ENCODE data around the gene CFAP107. TPM values are rescaled to one million over a fixed set of nuclear protein-coding genes. Genes with fewer than 3 reads are reported as not detected.

CFAP107 gene
- total RNA-seq, 3 donors from 2014 or later: not detected

- no peak for TF ChIP-seq CTCF (IDR thresholded peaks at IDR 0.05)
Observed at GRCh38 chr1:12745126-12745991, 641 bp upstream of the CFAP107 start.

GRCh38 chr1:12748778-12749355, 2.9 kb downstream of the CFAP107 start:
- DNase-seq (no peak), ATAC-seq (no peak)
- Histone ChIP-seq H3K4me3 (no peak overlapping the region), H3K4me1 (ENCODE audit: low read depth) (no peaks in the 10 kb centered on the region), H3K36me3 (ENCODE audit: low read depth) (no peaks in the 10 kb centered on the region), H3K9me3 (peaks cover 18% of the 10 kb centered on the region)
- no peak for TF ChIP-seq CTCF (IDR thresholded peaks at IDR 0.05)
- intact Hi-C loops (cut with DNase I, micrococcal nuclease): no loop called here

More at GRCh38 chr1:12745126-12745991, 641 bp upstream of the CFAP107 start:
- DNase-seq (no peak), ATAC-seq (no peak)
- Histone ChIP-seq H3K4me1 (ENCODE audit: low read depth) (no peaks in the 10 kb centered on the region), H3K4me3 (no peak overlapping the region), H3K9me3 (peaks cover 18% of the 10 kb centered on the region), H3K36me3 (ENCODE audit: low read depth) (no peaks in the 10 kb centered on the region)
- intact Hi-C loops (cut with DNase I, micrococcal nuclease): no loop called here

GRCh38 chr1:12754738-12755137, 8.7 kb downstream of the CFAP107 start:
- Histone ChIP-seq H3K36me3 (ENCODE audit: low read depth) (no peaks in the 10 kb centered on the region), H3K9me3 (peaks cover 4% of the 10 kb centered on the region), H3K4me1 (ENCODE audit: low read depth) (no peaks in the 10 kb centered on the region), H3K4me3 (no peak overlapping the region)
- TF ChIP-seq CTCF (IDR thresholded peaks at IDR 0.05): no peak
- ATAC-seq (no peak), DNase-seq (no peak)
- intact Hi-C loops (cut with DNase I, micrococcal nuclease): no loop called here

- Histone ChIP-seq H3K36me3 (ENCODE audit: low read depth) (no peaks in the 10 kb centered on the region), H3K4me3 (no peak overlapping the region), H3K9me3 (no peaks in the 10 kb centered on the region), H3K4me1 (ENCODE audit: low read depth) (no peaks in the 10 kb centered on the region)
- ATAC-seq (no peak), DNase-seq (no peak)
- TF ChIP-seq CTCF (IDR thresholded peaks at IDR 0.05): no peak
- intact Hi-C loops (cut with DNase I, micrococcal nuclease): no loop called here
Observed at GRCh38 chr1:12756273-12756672, 10.3 kb downstream of the CFAP107 start.

GRCh38 chr1:12756768-12757413, 10.9 kb downstream of the CFAP107 start:
- H3K36me3 ChIP-seq (ENCODE audit: low read depth): no peaks in the 10 kb centered on the region
- no peak overlapping the region for H3K4me3 ChIP-seq
- DNase-seq (no peak), ATAC-seq (no peak)
- intact Hi-C loops (cut with DNase I, micrococcal nuclease): no loop called here
- no peaks in the 10 kb centered on the region for H3K4me1 ChIP-seq (ENCODE audit: low read depth)
- TF ChIP-seq CTCF (IDR thresholded peaks at IDR 0.05): no peak
- H3K9me3 ChIP-seq: no peaks in the 10 kb centered on the region
